Measurements from ENCODE around the gene PTPRK.

PTPRK gene

DNA sequence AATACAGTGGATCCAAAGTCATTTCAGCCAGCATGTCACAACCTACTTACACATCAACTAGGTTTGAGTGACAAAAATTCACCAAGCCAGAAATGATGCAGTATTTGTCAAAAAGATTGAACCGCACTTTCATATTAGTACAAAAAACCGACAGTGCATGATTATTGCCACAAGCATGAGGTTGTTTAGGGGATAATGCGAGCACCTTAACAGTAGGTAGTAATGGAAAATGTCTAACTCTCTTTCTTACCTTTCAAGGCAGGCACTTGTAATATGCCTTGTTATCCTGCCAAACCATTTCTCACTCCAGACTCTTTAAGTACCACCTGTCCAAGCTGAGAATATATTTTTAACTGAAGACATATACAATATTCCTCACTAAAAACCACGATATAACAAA, 349.2 kb downstream of the PTPRK start:
- no peak for DNase-seq

DNA sequence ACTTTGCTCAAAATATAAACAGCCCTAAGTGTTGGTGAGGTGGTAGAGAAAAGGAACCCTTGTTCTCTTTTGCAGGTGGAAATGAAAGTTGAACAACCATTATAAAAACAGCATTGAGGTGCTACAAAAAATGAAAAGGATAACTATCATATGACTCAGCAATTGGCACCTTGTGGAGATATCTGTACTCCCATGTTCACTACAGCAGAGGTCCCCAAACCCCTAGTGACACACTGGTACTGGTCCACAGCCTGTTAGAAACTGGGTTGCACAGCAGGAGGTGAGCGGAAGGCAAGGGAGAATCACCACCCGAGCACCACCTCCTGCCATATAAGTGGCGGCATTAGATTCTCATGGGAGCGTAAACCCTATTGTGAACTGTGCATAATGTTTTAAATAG, 352.2 kb downstream of the PTPRK start:
- no peak for DNase-seq

DNA sequence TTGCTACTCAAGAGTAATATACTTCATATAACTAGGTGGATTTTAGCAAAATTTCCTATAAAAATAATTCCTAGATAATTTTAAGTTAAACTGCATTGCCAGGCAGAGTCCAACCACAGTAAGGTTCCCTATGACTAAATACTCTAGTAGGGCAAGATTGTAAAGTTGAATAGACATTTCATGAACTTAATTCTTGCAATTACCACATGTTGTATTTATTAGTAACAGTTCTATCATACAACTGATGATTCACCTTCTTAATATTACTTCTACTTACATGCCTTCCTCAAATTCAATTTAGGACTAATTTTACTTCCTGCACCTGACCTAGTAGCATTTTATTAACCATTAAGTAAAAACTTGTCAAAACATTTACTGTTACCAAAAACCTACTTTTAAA, 352.8 kb downstream of the PTPRK start:
- no peak for DNase-seq

DNA sequence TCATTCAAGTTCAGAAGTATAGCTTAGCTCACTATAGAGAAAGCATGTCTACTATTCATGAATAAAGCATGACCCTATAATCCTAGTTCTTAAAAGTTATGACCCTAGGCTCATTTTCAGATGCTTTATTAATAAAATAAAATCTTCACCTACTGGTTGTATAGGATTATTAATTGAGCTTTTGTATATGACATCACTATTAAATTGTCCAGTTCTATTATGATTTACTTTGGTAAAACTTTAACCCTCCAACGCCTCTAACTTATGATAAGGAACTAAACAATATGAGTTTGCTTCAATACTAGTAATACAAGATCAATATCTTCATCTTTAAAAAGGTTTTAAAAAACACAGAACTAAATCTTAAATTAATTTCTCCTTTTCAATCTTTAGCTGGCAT, 356.1 kb downstream of the PTPRK start:
- no peak for DNase-seq

DNA sequence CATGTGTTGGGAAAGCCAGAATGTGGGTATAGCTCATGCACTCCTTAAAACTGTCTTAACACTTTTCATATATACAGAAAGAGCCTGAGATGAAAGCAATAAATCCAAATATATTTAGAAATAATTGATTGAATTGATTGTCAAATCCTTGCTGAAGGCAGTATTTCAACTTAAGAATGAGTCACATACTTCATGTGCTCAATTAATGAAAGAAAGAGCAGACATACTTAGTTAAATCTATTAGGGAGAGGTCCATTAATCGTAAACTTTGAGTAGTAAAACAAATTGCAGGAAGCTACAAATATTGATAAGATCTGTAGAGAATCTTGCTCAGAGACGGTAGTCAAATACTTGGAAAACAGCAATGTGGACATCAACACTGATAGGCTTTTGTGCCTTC, 358.0 kb downstream of the PTPRK start:
- no peak for DNase-seq

DNA sequence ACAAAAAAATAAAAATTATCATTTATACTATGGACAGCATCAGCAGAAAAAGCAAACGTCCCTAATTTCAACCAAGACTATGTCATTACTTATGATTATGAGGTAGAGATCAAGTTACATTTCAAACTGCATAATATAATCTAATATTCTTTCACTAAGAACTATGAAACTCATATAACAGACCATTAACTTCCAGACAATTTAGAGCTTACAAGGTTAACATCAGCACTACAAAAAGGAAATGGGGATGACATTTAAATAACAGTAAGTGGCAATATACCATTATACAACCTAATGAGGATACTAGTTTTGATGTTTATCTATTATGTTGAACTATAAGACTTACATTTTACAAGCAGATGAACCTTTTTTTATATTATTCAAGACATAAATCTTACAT, 358.6 kb downstream of the PTPRK start:
- no peak for DNase-seq

DNA sequence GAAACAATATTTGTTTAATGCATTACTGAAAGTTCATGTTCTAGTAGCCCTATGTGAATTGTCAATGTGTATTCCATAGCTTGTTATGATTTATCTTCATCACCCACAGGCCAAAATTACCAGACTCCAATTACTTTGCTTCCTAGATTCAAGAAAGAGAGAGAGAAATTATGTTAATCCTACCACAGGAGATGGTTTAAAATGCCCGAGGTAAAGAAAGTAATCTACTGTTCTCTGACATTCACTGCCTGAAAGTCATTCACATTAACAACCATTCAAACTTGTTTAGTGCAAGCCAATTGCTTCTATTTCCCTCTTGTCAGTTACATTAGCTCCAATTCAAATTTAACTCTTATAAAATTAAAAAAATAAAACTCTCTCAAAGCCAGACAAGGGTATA, 359.1 kb downstream of the PTPRK start:
- no peak for DNase-seq

DNA sequence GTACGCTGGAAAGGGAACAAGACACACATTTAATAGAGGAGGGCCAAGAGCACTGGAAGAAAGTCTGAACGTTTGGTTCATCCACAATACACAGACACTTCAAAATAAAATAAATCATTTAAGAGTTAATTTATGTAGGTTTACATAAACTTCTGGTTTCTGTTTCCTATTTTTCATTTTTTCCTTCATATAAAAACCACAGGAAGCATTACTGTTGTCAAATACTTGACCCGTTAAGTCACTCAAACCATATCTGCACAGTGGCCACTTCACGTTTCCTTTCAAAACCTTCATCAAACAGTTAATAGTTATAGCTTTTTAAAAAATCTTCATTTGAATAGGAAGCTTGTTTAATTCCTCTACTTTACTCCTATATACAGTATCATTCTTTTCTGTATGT, 361.9 kb downstream of the PTPRK start:
- DNase-seq: no peak

DNA sequence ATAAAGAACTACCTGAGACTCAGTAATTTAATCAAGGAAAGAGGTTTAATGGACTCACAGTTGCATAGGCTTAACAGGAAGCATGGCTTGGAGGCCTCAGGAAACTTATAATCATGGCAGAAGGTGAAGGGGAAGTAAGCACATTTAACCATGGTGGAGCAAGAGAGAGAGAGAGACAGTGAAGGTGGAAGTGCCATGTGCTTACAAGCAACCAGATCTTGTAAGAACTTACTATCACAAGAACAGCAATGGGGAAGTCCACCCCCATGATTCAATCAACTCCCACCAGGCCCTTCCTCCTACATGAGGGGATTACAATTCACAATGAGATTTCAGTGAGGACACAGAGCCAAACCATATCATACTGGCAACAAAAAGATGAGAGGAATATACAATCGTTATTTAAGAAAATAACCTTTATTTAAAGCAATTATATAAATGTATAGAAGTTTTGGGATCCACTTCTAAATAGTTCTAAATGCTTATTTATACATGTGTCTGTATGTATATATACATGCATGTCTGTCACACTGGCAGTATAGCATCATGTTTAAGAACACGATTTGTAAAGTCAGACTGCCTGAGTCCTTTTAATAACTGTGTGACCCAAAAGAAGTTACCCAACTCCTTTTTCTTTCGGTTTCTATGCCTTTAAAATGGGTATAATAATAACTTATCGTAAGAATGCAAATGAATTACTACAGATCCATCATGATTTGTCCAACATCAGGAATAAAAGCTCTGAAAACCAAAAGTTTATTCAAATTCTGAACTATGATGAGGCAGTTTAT, 363.9 kb downstream of the PTPRK start:
- DNase-seq: no peak

DNA sequence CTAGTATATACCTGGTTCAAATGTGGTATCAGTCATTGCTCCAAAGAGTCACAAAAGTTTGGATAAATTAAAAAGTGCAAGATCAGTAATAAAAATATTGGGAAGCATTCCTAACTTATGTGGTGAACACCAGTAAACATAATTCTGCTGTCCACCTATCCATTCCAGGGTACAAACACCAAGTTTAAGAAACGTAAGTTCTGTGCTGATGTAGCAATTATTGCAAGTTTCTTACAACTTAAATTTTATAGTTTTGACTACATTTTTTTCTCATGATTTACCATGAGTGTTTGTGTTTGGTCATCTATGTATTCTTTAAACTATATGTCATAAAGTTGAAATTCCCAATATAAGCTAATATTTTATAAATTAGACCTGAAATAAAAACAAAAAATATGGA, 364.6 kb downstream of the PTPRK start:
- DNase-seq: no peak

DNA sequence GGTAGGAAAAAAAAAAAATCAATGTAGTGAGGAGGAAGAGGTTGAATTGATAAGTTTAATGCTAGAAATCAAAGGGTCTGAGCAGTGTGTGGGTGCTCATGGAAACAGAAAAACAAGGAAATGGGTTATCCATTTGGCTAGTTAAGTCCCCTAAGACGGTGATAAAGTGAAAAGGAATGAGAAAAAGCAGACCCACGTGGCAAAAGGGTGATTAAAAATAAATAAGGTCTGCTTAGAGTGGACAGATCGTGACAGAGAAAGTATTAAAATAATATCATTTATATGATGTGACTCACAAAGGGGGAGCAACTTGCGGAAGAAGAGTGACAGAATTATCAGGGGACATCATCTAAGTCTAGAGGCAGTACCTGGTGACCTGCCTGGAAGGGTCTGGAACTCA, 367.8 kb downstream of the PTPRK start:
- DNase-seq: no peak

DNA sequence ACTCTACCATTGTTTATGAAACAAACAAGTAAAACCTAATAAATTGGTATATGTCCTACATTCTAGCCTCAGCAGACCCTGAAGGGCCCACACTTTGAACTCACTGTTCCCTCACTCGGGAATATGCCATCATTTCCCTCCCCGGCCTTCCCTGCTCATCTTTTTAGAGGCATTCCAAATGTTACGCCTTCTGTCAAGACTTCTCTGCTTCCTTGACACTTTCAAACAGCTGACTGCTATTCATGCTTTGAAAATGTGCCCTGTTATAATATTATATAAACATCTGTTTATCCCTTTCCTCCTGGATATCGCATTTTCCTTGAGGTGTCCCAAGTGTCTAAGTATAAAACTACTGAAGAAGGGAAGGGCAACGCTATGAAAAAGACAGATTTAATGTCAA, 370.0 kb downstream of the PTPRK start:
- DNase-seq: no peak

DNA sequence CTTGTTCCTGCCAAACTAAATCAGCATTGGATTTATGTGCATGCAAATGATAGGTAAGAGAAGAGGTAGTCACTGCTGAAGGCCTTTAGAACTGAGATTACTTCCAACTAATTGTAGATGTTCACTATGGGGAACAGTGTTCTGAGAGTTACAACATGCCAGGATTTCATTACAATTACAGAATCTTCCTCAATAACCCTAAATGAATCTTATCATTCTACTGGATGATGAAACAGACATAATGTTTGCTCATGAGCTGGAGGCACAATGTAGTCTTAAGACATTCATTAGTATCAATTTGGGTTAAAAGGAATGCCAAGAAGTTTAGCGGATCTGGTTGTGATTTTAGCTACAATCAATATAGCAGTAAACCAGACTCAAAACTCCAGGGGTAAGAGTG, 370.6 kb downstream of the PTPRK start:
- no peak for DNase-seq

DNA sequence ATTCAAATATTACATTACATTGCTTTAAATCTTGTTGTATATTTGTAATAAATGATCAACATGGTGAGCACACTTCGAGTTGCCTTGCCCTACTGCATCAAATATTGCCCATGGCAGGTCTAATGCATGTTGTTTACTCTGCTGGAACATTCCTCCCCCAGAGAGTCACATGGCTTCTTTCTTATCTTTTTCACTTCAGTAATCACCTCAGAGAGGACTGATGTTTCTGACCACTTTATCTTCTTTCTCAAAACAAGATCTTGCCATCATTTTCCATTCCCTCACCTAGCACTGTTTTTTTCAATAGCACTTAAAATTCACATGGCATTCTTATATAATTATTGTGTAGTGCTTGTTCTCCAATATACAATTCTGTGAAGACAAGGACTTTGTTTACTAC, 376.1 kb downstream of the PTPRK start:
- DNase-seq: no peak

DNA sequence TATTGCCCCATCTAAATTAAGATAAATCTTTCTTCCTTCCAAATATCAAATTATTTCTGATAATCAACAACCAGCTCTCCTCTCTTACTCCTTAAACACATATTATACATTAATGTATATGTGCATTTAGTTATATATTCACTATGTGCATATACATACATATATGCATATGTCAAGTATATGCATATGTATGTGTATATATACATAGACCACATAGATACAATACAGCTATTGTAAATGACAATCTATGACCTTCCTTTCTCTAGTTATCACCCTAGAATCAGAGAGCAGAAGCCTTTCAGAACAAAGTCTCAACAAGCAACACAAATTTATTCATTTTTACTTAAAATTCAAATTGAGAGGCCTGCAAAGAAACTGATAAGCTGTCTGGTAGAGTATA, 378.5 kb downstream of the PTPRK start:
- DNase-seq: no peak

DNA sequence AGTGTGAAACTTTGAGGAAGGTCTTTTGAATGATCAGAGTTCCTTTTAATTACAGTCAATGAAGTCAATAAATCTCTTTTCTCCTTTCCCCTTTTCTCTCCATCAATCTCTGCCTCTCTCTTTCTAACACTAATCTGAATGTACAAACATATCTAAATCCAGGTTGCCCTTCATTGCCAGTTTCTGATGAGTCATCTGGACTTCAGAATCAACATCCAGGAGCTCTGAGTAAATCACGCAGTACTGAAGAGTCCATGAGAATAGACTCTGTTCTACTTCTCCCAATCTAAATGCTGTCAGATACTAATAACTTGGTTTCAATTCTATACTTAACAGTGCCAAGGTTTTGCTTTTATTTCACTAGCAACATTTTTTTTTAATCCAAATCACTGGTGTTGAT, 380.9 kb downstream of the PTPRK start:
- DNase-seq: no peak

DNA sequence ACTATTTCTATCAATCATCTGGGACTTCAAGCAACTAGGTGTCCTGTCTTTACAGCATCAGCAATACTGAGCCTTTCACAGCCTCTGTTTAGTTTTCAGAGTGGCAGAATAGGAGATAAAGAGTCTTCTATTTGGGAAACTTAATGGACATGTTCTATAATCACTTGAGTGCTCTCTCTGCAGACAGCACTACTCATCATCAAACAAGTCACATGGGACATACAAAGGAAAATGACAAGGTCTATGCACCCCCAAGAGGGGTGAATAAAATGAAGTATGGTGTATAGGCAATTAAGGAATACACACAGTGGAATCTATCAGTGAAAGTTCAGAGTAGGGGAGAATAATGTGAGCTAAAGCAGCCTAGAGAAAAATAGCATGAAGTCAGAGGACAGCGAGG, 381.7 kb downstream of the PTPRK start:
- DNase-seq: no peak

DNA sequence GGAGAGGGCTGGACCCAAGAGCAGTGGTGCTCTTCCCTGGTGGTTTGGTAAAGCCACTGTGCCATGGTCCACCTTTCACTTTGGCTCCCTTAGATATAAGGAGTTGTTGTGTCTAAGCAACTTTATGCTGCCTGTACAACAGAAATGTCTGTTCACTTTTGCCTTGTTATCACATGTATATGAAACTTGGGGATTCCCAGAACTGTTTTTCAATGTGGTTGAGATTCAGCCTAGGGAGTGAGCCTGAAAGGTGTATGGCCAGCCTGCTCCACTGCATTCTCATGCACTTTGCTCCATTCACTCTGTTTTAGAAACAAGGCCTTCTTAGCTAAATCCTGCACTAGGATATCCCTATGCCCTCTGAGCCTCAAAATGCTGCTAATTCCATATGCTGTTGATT, 385.1 kb downstream of the PTPRK start:
- DNase-seq: no peak

DNA sequence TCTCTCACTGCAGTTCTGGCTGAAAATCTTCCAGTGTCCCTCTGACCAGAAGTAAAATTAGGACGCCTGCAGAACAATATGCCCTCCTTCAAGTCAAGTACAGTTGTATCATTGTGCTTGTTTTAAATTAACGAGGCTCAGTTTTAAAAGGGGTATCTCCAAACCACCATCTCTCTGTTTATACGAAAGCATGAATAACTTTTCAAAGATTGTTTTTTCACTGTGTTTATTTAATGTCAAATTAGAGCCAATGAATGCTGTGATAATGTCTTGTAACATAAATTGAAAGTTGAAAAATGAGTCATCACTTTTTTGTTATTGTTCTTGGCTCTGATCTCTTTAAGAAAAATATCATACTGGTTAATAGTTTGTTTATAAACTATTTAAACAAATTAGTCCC, 388.8 kb downstream of the PTPRK start:
- no peak for DNase-seq

DNA sequence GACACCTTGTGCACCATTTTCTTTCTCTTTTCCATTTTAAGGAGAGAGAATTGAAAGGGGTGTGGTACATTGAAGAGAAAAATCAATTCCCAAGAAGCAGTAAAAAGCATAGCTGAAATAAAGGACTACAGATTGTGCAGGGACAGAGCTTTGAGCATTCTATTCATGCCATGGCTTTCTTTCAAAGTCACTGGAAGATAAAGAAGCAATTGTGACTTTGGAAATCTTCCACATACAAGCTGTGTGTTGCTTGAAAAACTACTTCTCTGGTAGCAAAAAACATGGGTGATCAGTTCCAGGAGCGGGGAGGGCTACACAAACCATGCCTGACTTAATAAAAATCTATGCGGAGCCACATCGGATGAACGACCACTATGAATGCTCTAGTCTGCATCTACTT, 389.4 kb downstream of the PTPRK start:
- no peak for DNase-seq

DNA sequence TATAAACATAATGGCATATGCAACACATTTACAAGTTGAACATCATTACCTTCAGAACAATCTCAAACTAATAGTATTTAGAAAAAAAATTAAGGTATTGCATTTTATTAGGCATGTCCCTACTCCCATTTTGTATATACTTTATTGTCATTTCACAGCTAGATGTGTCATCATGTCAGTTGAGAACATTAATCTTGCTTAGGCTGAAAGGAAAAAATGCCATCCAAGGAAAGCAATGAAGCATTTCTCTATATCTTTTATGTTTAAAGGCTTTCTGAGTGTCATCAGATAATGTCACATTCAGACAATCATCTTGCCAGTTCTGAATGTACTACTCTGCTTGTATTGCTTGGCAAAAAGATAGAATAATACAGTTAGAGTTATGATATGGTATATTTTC, 390.7 kb downstream of the PTPRK start:
- no peak for DNase-seq

DNA sequence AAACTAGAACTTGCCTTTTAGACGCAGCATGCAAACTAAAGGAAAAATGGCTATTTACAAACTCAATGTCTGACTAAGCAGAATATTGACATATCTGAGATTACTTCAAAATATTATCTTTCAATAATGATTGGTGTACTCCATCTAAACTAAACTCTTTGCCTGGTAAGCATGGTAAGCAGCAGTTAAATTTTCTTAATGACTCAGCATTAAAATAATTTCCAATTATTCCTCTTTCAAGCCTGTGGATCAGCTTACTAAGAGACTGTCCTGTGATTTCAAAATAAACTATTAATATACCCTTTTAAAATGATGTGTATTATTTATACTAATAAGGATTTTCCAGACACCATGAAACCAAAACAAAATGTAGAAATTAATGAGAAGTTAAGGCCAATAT, 392.7 kb downstream of the PTPRK start:
- DNase-seq: no peak

DNA sequence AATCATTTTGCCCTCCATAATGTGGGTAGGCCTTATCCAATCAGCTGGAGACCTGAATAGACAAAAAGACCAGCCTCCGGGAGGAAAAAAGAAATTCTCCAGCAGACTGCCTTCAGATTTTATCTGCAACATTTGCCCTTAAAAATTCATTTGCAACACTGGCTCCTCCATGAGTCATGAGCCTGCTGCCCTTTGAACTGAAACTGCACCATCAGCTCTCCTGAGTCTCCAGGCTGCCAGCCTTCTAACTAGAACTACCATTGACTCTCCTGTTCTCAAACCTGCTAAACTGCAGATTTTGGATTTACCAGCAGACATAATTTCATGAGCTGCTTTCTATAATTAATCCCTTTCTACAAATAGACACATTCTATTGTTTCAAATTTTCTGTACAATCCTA, 395.7 kb downstream of the PTPRK start:
- no peak for DNase-seq

DNA sequence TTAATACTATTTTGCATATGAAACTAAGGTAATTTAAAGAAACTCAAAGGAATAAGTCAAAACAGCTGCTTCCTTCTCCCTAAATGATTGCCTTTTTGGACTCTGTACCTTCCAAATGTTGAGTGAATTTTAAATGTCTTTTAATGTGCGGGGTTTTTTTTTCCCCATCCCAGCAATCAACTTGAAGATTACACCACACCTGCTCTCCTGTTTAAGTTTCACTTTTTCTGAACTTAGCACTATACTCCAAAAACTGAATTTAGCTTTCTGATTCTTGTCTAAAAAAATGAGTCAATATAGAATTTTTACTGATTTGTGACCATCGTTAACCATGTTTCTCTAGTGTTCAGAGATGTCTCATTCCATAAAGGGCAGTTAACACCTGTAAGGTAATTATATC, 398.8 kb downstream of the PTPRK start:
- no peak for DNase-seq

DNA sequence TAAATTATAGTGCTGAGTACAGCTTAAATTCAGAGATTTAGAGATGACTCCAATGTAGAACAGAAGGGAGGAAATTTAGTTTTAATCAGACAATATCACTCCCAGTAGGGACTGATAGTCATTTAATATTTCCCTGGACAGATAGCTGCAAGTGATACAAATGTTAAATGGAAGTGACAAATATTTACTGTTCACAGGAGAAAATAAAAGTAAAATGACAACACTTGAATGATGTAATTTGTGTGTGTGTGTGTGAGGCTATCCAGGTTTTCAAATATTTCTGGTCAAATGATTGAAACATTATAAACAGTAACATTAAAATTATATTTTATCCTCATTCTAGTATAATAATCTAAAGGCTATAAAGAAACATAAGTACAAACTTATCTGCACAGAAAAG, 399.2 kb downstream of the PTPRK start:
- DNase-seq: no peak

DNA sequence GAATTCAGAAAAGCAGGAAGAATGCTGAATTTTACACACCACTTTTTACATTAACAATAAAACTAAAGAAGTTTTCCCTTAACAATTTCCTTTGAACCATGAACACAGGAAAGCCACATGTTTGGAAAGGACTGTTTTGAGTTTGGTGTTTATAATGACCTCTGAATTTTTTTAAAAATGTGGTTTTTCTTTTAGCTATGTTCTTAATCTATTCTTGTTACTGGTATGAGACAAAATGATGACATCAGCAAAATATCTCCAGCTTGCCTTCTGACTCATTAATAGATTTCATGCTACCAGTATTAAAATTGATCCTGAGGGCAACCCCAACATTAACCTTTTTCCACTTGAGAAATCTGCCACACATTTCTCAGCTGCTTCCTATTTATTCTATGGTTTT, 402.0 kb downstream of the PTPRK start:
- no peak for DNase-seq
